GM18498 (cell line): Measurements from ENCODE around the gene LRRC52.
A peak's percentile ranks its signal among the peaks of the same experiment; 100 is the strongest.
"Not testable (repeated sequence)": the region's sequence is repeated elsewhere in the genome, so short reads cannot be mapped to it uniquely, and the experiment has no call there.

Source experiments
- ATAC-seq: cut with Tn5 transposase; IDR thresholded peaks from one replicate; pipeline ENCODE4 v1.9.1; 2021; ENCODE audit warnings: mild to moderate bottlenecking, moderate library complexity; ENCODE audit not compliant: unreplicated experiment

LRRC52 gene

GRCh38 chr1:165580931-165581871, 37.4 kb downstream of the LRRC52 start:
- no peak for ATAC-seq

GRCh38 chr1:165581926-165582325, 38.1 kb downstream of the LRRC52 start:
- no peak for ATAC-seq

GRCh38 chr1:165586398-165586797, 42.6 kb downstream of the LRRC52 start:
- ATAC-seq = no peak

- ATAC-seq = not testable (repeated sequence)
These were observed 47.6 kb downstream of the LRRC52 start for GRCh38 chr1:165591391-165591790.

- ATAC-seq = peak; percentile 31
These were observed 49.4 kb downstream of the LRRC52 start for GRCh38 chr1:165592945-165593823.

- no peak for ATAC-seq
These were observed 51.6 kb downstream of the LRRC52 start for GRCh38 chr1:165595246-165595938.

GRCh38 chr1:165597883-165598675, 54.3 kb downstream of the LRRC52 start:
- ATAC-seq = peak; percentile 97

- no peak for ATAC-seq
These were observed 54.9 kb downstream of the LRRC52 start for GRCh38 chr1:165598676-165599059.

- no peak for ATAC-seq
These were observed 57.0 kb downstream of the LRRC52 start for GRCh38 chr1:165600793-165601192.

- no peak for ATAC-seq
These were observed 60.0 kb downstream of the LRRC52 start for GRCh38 chr1:165603810-165604209.

- no peak for ATAC-seq
These were observed 61.4 kb downstream of the LRRC52 start for GRCh38 chr1:165605246-165605645.

- not testable (repeated sequence) for ATAC-seq
These were observed 62.9 kb downstream of the LRRC52 start for GRCh38 chr1:165606676-165607075.

- ATAC-seq = no peak
These were observed 67.1 kb downstream of the LRRC52 start for GRCh38 chr1:165610866-165611265.

- ATAC-seq = no peak
These were observed 68.3 kb downstream of the LRRC52 start for GRCh38 chr1:165612062-165612461.
